ENCODE data around the gene CXCL13. TPM values are rescaled to one million over a fixed set of nuclear protein-coding genes. Genes with fewer than 3 reads are reported as not detected.

Gene CXCL13
- total and polyA plus RNA-seq, 2 of the 13 experiments (the other 11 are each of a cell fraction or from before 2014, with no cell fraction given): not detected

DNA sequence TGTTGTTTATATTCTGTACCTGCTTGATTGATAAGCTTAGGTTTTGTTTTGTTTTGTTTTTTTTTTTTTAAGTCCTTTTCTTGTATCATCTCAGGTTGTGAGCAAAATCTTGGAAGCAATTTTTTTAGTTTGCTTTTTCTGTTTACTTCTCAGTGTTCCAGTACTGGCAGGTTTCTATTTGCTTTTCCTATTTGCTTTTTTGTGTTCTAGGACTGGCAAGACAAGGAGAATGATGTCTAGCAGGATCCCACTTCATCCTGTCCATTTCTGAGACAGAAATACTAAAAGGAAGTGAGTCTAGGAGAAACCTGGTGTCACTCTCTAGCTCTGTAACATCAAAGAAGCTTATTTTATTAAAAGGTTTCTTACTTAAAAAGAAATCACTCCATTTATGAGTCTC is 15.6 kb downstream of the CXCL13 start (continued):
- TF ChIP-seq ZNF674 (CRISPR knock-in tag; IDR thresholded peaks at IDR 0.05; ENCODE audit: low read depth) (no peak), ZNF501 (CRISPR knock-in tag; IDR thresholded peaks at IDR 0.05) (no peak), REXO4 (CRISPR knock-in tag; IDR thresholded peaks at IDR 0.05; ENCODE audit: borderline replicate concordance) (no peak), ZNF788 (CRISPR knock-in tag; IDR thresholded peaks at IDR 0.05; ENCODE audit: borderline replicate concordance) (no peak), NBN (conservative IDR thresholded peaks at IDR 0.05) (no peak), ZBTB7A (CRISPR knock-in tag; IDR thresholded peaks at IDR 0.05) (no peak)
- TF ChIP-seq, protein P1, sequence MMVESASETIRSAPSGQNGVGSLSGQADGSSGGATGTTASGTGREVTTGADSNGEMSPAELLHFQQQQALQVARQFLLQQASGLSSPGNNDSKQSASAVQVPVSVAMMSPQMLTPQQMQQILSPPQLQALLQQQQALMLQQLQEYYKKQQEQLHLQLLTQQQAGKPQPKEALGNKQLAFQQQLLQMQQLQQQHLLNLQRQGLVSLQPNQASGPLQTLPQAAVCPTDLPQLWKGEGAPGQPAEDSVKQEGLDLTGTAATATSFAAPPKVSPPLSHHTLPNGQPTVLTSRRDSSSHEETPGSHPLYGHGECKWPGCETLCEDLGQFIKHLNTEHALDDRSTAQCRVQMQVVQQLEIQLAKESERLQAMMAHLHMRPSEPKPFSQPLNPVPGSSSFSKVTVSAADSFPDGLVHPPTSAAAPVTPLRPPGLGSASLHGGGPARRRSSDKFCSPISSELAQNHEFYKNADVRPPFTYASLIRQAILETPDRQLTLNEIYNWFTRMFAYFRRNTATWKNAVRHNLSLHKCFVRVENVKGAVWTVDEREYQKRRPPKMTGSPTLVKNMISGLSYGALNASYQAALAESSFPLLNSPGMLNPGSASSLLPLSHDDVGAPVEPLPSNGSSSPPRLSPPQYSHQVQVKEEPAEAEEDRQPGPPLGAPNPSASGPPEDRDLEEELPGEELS (CRISPR knock-in tag; IDR thresholded peaks at IDR 0.05): no peak

DNA sequence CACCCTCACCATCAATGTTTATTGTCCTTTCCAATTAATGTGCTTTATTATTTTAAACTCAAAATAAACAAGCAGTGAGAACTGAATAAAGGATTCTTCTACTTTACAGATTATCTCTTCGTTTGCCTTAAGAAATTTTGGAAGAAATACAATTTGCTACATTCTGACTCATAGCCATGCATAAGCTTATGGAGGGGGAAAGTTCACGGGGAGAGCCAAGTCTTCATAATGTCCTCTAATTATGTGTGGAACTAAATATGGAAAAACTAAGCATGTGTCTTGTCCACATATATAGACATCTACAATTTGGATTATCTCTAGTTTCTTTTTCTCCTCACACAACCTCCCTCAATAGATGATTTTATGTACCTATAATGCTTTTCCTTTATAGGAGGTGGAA is 17.5 kb downstream of the CXCL13 start:
- Histone ChIP-seq H3K9me3 (ENCODE audit: low read length) (no peaks in the 10 kb centered on the region), H3K9ac (ENCODE audit: insufficient read depth, low read depth, low read length) (no peak overlapping the region), H3K27me3 (ENCODE audit: control insufficient read depth in 1 of 2, insufficient read depth in 2 of 2, low read length in 2 of 2) (peaks cover 0 to 8% of the 10 kb centered on the region in 2 experiments; a peak in 2 of 5 replicates), H4K20me1 (ENCODE audit: insufficient read depth, low read length) (no peaks in the 10 kb centered on the region), H3K4me2 (ENCODE audit: low read depth, low read length) (no peak overlapping the region), H3K79me2 (ENCODE audit: insufficient read depth, low read length) (no peaks in the 10 kb centered on the region), H3K4me1 (ENCODE audit: insufficient read depth, low read length) (no peaks in the 10 kb centered on the region), H3K27ac (ENCODE audit: extremely low read length, insufficient read depth, low read length) (no peak overlapping the region), H3K4me3 (replicated peaks in 1 of 3; ENCODE audit: insufficient read depth in 1 of 3, low read depth in 2 of 3, low read length in 3 of 3) (no peak overlapping the region), H2AFZ (ENCODE audit: low read length) (no peak overlapping the region), H3K36me3 (replicated peaks in 1 of 2; ENCODE audit: control insufficient read depth in 1 of 2, insufficient read depth in 2 of 2, low read length in 2 of 2) (no peaks in the 10 kb centered on the region)
- 29% methylated on average over 2 of the region's 2 CpGs for WGBS (ENCODE audit: low lambda C conversion rate)
- ATAC-seq: no peak
- BruUV-seq (replicated peaks): no TSS peak
- no peak for DNase-seq (ENCODE audit: low spot score)
- ChIA-PET CTCF (ENCODE audit: low intra/inter-chr PET ratio, low total read pairs) (no interaction called here), POLR2A (no interaction called here)
- in situ Hi-C loops (cut with HindIII; ENCODE audit: extremely low pct_ligation_motif_present, low pct_unique_long_range_greater_than_20kb): no loop called here
- FAIRE-seq: no peak
- TF ChIP-seq ARNT2 (CRISPR knock-in tag; IDR thresholded peaks at IDR 0.05; ENCODE audit: low read depth): no peak
- TF ChIP-seq HNRNPL (IDR thresholded peaks at IDR 0.05; ENCODE audit: low read depth, low read length): no peak
- no peak for TF ChIP-seq SP2 (CRISPR knock-in tag; IDR thresholded peaks at IDR 0.05)
- TF ChIP-seq PHF5A (CRISPR knock-in tag; IDR thresholded peaks at IDR 0.05; ENCODE audit: low read depth, unreplicated experiment): no peak
- no peak for TF ChIP-seq ZNF816 (CRISPR knock-in tag; IDR thresholded peaks at IDR 0.05; ENCODE audit: borderline replicate concordance)
- no peak for TF ChIP-seq RORA (CRISPR knock-in tag; IDR thresholded peaks at IDR 0.05)
- no peak for TF ChIP-seq ZNF570 (CRISPR knock-in tag; IDR thresholded peaks at IDR 0.05; ENCODE audit: borderline replicate concordance)
- TF ChIP-seq EZH2 (conservative IDR thresholded peaks at IDR 0.05; ENCODE audit: low read depth, low read length): no peak
- no peak for TF ChIP-seq RNF2 (conservative IDR thresholded peaks at IDR 0.05; ENCODE audit: low read depth)
- intact Hi-C loops (cut with micrococcal nuclease; ENCODE audit: unreplicated experiment): no loop called here
